ENCODE data around the gene MAPK10.

MAPK10 gene

DNA sequence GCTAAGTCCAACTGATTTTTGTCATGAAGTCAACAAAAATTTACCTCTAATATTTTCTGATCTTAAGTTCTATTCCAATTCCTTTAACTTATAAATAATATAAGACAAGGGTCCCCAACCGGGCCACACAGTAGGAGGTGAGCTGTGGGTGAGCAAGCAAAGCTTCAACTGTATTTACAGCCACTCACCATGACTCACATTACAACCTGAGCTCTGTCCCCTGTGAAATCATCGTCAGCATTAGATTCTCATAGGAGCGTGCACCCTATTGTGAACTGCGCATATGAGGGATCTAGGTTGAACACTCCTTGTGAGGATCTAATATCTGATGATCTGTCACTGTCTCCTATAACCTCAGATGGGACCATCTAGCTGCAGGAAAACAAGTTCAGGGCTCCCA, 227.4 kb downstream of the MAPK10 start:
- Mint-ChIP-seq H3K4me1 (ENCODE audit: low read depth in 2 of 2) (no peaks in the 10 kb centered on the region), H3K27me3 (no peaks in the 10 kb centered on the region), H3K4me3 (no peak overlapping the region), H3K9me3 (peaks cover 5 to 7% of the 10 kb centered on the region in 2 donors), H3K36me3 (ENCODE audit: insufficient read depth) (no peaks in the 10 kb centered on the region), H3K27ac (no peak overlapping the region)
- DNase-seq (no peak), ATAC-seq (replicated peaks) (no peak)

DNA sequence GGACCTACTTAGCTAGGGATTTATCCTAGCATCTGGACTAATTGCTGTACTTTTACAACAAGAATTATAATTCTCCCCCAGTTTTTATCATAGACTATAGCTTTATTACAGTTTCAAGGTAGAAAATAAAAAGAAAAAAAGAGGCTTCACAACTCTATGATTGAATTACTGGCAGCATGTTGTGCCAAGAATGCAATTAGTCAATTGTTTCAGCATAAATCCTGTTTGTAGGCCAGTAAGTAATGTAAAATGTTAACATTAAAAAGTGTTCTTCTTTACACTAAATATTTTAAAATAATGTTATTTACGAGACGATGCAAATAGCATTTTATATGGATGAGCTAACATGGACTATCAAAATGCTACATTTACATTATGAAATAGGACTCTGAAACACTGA, 228.4 kb downstream of the MAPK10 start:
- Mint-ChIP-seq H3K27ac (no peak overlapping the region), H3K9me3 (peaks cover 5 to 7% of the 10 kb centered on the region in 2 donors), H3K4me1 (ENCODE audit: low read depth in 2 of 2) (no peaks in the 10 kb centered on the region), H3K27me3 (no peaks in the 10 kb centered on the region), H3K4me3 (no peak overlapping the region), H3K36me3 (ENCODE audit: insufficient read depth) (no peaks in the 10 kb centered on the region)
- no peak for DNase-seq
- no peak for ATAC-seq (replicated peaks)

DNA sequence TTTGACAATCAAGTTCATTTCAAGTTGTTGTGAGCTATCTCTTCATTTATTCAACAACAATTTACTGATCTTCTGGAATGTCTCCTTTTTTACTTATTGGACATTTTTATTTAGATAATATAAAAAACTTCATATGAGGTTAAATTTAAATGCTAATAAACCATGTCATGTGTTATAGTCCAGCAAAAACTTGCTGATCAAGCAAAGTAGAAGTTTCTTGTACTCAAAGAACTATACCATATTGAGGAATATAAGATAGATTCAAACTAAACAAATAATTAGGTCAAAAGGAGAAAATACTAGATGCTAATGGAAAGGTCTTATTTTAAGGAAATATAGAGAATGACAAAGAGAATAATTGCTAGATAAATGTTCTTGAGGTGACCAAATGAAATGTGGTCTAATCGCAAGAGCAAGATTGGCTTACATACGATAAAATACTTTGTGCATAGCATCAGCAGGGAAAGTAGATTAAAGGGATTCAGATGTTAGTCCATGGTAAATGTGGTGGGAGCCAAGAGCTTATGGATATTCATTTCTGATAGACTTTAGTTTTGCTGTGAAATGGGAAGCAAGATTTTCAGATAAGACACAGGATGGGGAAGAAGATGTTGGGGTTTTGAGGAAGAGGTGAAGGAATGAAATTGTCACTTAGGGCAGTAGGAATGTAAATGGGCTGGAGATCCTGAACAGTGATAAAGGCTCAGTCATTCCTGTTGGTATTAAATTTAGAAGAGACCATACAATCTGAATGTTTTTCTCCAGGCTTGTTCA, 229.5 kb downstream of the MAPK10 start:
- H3K27ac Mint-ChIP-seq, result no peak overlapping the region
- ATAC-seq (replicated peaks) (no peak), DNase-seq (no peak)
- H3K36me3 Mint-ChIP-seq (ENCODE audit: insufficient read depth), result no peaks in the 10 kb centered on the region
- H3K9me3 Mint-ChIP-seq, result peaks cover 5 to 7% of the 10 kb centered on the region in 2 donors
- no peaks in the 10 kb centered on the region for H3K4me1 Mint-ChIP-seq (ENCODE audit: low read depth in 2 of 2)
- no peaks in the 10 kb centered on the region for H3K27me3 Mint-ChIP-seq
- H3K4me3 Mint-ChIP-seq, result no peak overlapping the region

DNA sequence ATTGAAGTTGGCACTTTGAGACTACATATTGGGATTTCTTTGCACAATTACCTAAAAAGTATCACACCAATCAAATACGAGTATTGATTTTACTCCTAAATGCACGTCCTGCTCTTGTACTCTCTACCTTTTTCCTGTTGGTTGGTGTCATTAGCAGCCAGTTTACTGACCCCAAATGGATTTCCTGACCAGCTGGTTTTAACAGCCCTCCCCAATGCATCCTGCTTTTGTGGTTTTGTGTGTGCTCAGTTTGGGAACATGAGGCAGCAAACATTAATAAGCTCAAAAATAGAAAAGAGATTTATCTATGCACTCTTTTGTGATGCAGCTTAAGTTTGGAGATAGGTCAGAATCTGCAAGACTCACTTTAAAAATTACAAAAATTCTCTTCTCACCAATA, 230.3 kb downstream of the MAPK10 start:
- Mint-ChIP-seq H3K36me3 (ENCODE audit: insufficient read depth) (no peaks in the 10 kb centered on the region), H3K9me3 (peaks cover 5 to 7% of the 10 kb centered on the region in 2 donors), H3K4me3 (no peak overlapping the region), H3K4me1 (ENCODE audit: low read depth in 2 of 2) (no peaks in the 10 kb centered on the region), H3K27ac (no peak overlapping the region), H3K27me3 (no peaks in the 10 kb centered on the region)
- ATAC-seq (replicated peaks) (no peak), DNase-seq (no peak)

DNA sequence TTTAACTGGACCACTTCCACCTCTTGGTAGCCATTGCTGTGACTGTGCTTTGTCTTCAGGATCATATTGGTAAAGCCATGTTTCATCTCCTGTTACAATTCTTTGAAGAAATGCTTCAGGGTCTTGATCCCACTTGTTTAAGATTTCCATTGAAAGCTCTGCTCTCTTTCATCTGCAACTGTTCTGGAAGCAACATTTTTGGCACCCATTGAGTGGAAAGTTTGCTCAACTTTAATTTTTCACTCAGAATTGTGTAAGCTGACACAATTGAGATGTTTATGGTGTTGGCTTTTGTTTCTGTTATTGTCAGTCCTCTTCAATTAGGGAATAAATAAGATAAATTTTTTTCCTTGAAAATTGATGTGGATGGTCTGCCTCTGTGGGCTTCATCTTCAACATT, 237.4 kb downstream of the MAPK10 start:
- no peak for ATAC-seq (replicated peaks)
- H3K36me3 Mint-ChIP-seq (ENCODE audit: insufficient read depth), result no peaks in the 10 kb centered on the region
- H3K9me3 Mint-ChIP-seq, result peaks cover 0 to 4% of the 10 kb centered on the region in 2 donors

DNA sequence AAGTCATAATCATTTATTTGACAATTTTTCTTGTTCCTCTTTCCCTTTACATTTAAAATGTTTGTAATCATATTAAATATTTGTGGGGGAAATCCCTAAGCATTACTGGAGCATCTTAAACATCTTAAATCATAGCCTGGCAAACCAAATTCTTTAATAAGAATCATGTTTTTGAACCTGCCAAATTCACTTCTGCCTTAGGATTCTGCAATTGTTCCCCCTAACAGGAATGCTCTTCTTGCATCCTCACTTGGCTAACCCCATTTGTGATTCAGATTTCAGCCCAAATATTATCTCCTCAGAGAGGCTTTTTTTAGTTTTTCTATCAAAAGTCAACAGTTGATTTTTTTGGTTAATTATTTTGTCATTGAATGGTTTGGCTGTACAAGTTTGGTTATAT, 241.1 kb downstream of the MAPK10 start:
- Mint-ChIP-seq H3K9me3 (peaks cover 0 to 4% of the 10 kb centered on the region in 2 donors), H3K27ac (no peak overlapping the region), H3K36me3 (ENCODE audit: insufficient read depth) (no peaks in the 10 kb centered on the region), H3K4me3 (no peak overlapping the region), H3K27me3 (no peaks in the 10 kb centered on the region), H3K4me1 (ENCODE audit: low read depth in 2 of 2) (no peaks in the 10 kb centered on the region)
- ATAC-seq (replicated peaks) (no peak), DNase-seq (no peak)

More for the DNA sequence above, 237.4 kb downstream of the MAPK10 start:
- DNase-seq, result no peak
- H3K27me3 Mint-ChIP-seq, result no peaks in the 10 kb centered on the region
- H3K4me3 Mint-ChIP-seq, result no peak overlapping the region
- no peak overlapping the region for H3K27ac Mint-ChIP-seq
- no peaks in the 10 kb centered on the region for H3K4me1 Mint-ChIP-seq (ENCODE audit: low read depth in 2 of 2)

DNA sequence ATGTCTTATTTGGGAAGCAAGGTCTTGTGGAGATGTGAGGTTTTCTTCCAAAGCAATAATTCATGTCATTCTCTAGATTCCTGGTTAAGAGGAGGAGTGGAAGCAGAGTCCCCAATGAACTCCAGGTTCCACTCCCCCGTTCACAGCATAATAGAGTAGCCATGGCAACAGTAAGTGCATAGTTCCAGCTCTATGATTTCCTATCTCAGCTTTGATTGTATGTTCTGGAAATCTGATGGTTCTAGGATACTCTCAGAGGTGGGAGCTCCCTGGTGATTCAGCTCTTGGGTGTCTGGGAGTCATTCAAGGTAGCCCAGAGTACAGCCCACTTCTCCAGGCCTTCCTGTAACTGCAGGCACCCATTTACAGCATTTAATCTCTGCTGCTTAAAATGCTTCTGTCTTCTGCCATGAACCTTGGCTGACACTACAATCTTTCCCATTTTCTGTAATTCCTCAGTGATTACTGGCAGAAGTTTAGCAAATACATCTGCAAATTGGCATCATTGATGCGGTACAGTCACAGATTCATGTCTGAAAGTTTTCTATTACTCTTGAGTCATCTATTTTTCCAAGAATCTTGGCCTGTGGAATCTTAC, 242.0 kb downstream of the MAPK10 start:
- no peak overlapping the region for H3K27ac Mint-ChIP-seq
- no peaks in the 10 kb centered on the region for H3K4me1 Mint-ChIP-seq (ENCODE audit: low read depth in 2 of 2)
- ATAC-seq (replicated peaks) (no peak), DNase-seq (no peak)
- H3K4me3 Mint-ChIP-seq, result no peak overlapping the region
- peaks cover 7 to 8% of the 10 kb centered on the region in 2 donors for H3K9me3 Mint-ChIP-seq
- H3K36me3 Mint-ChIP-seq (ENCODE audit: insufficient read depth), result no peaks in the 10 kb centered on the region
- no peaks in the 10 kb centered on the region for H3K27me3 Mint-ChIP-seq

DNA sequence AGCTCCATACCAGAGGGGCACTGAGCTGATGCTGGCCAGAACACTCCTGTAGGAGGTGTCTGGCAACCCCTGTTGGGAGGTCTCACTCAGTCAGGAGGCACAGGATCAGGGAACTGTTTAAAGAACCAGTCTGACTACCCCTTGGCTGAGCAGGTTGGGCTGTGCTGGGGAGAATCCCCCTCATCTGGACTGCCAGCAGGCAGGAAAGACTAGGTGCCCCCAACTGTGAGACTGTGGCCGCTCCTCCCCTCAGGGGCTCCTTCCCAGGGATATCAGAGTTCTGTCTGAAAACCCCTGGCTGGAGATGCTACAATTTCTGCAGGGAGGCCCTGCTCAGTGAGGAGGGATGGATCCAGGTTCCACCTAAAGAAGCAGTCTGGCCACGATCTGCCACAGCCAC, 245.3 kb downstream of the MAPK10 start:
- no peak overlapping the region for H3K27ac Mint-ChIP-seq
- no peak for ATAC-seq (replicated peaks)
- H3K4me1 Mint-ChIP-seq (ENCODE audit: low read depth in 2 of 2), result no peaks in the 10 kb centered on the region
- peaks cover 3 to 10% of the 10 kb centered on the region in 2 donors for H3K9me3 Mint-ChIP-seq
- H3K36me3 Mint-ChIP-seq (ENCODE audit: insufficient read depth), result no peaks in the 10 kb centered on the region
- no peaks in the 10 kb centered on the region for H3K27me3 Mint-ChIP-seq
- no peak for DNase-seq
- no peak overlapping the region for H3K4me3 Mint-ChIP-seq

DNA sequence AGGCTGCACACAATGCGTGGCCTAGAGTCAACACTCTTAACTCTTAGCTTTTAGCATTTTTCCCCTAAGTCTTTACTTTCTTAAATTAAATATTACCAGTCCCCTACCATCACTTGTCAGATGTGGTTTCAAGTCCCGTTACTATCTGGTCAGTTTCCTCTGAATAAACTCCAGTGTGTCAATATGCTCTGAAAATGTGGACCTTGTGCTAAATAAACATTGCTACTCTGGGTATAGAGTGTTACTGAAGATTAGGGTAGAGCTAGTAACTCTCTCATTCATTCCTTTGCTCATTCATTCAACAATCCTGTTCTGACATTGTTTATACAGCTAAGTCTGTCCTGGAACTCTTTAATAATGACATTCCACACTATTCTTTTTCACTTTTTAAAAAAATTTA, 251.0 kb downstream of the MAPK10 start:
- no peak overlapping the region for H3K4me3 Mint-ChIP-seq
- peaks cover 9 to 17% of the 10 kb centered on the region in 2 donors for H3K9me3 Mint-ChIP-seq
- no peak overlapping the region for H3K27ac Mint-ChIP-seq
- DNase-seq, result no peak
- no peaks in the 10 kb centered on the region for H3K27me3 Mint-ChIP-seq
- no peak for ATAC-seq (replicated peaks)
- no peaks in the 10 kb centered on the region for H3K36me3 Mint-ChIP-seq (ENCODE audit: insufficient read depth)
- no peaks in the 10 kb centered on the region for H3K4me1 Mint-ChIP-seq (ENCODE audit: low read depth in 2 of 2)

DNA sequence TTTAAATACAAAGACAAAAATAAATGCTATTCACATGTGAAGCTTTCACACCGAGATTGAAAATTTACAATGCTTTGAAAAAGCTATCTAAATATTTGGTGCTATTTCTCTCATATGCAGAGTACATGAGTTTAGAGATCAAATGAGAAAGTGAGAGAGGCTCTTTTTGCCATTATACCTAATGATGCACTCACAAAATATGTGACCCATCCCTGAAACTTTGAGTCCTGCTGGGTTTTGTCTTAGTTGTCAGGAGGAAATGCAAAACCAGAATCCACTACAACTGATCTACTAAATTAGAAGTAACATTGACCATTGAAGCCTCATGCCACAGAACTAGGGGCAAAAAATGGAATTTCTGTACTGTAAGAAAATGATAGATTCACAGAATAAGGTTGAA, 251.7 kb downstream of the MAPK10 start:
- no peak for ATAC-seq (replicated peaks)
- Mint-ChIP-seq H3K4me3 (no peak overlapping the region), H3K36me3 (ENCODE audit: insufficient read depth) (no peaks in the 10 kb centered on the region), H3K4me1 (ENCODE audit: low read depth in 2 of 2) (no peaks in the 10 kb centered on the region), H3K9me3 (peaks cover 9 to 13% of the 10 kb centered on the region in 2 donors), H3K27ac (no peak overlapping the region), H3K27me3 (no peaks in the 10 kb centered on the region)
- DNase-seq, result no peak

DNA sequence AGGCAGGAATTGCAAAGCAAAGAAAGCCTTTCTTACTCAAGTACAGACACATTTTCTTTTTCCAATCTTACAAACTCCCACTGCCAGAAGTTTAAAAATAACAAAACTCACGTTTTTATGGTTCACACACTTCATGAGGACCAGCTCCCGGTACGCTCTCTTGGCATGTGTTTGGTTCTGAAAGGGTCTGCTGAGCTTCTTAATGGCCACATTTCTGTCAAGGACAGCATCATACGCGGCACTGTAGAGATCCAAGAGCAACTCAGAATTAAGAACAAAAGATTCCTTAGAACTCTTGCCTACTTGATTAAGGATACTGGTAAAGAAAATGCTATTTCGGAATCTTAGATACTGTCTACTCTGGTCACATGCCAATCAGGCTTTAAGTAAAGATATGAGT, 252.7 kb downstream of the MAPK10 start:
- ATAC-seq (replicated peaks) (no peak), DNase-seq (no peak)
- H3K4me3 Mint-ChIP-seq, result no peak overlapping the region
- H3K27ac Mint-ChIP-seq, result no peak overlapping the region
- no peaks in the 10 kb centered on the region for H3K36me3 Mint-ChIP-seq (ENCODE audit: insufficient read depth)
- no peaks in the 10 kb centered on the region for H3K4me1 Mint-ChIP-seq (ENCODE audit: low read depth in 2 of 2)
- peaks cover 6 to 7% of the 10 kb centered on the region in 2 donors for H3K9me3 Mint-ChIP-seq
- no peaks in the 10 kb centered on the region for H3K27me3 Mint-ChIP-seq

DNA sequence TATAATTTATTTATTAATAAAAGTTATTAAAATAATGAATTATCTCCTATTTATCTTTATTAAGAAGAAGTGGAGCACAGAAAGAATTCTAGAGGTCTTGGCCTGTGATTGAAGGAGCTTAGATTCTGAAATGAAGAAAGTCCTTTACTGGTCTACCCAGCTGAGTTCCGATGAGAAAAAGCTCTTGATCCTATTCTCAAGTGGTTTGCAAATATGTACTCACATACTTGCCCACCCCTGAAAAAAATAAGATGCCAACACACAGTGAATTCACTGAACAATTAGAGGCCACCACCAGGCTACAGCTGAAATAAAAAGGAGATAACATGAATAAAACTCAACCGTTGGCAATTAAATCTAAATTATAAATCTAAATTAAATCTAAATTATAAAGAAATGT, 253.4 kb downstream of the MAPK10 start:
- peaks cover 6 to 7% of the 10 kb centered on the region in 2 donors for H3K9me3 Mint-ChIP-seq
- H3K4me1 Mint-ChIP-seq (ENCODE audit: low read depth in 2 of 2), result no peaks in the 10 kb centered on the region
- no peak overlapping the region for H3K4me3 Mint-ChIP-seq
- DNase-seq (no peak), ATAC-seq (replicated peaks) (no peak)
- no peaks in the 10 kb centered on the region for H3K36me3 Mint-ChIP-seq (ENCODE audit: insufficient read depth)
- no peaks in the 10 kb centered on the region for H3K27me3 Mint-ChIP-seq
- no peak overlapping the region for H3K27ac Mint-ChIP-seq

DNA sequence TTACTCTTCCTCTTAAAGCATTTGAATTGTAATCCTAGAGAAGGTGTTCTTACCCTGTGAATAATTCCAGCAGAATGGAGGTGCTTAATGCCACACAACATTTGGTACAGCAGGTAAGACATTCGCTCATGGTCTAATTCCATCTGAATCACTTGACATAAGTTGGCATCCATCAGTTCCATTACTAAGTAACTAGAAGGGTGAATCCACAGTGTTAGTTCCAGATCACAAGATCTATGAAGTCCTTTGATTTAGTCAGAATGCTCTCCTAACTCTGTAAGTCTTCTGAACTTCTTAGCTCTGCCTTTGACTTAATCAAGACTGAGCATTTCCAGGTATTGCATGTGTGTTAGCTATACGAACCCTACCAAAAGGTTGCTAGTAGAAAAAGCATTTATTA, 258.0 kb downstream of the MAPK10 start:
- no peak overlapping the region for H3K27ac Mint-ChIP-seq
- peaks cover 0 to 3% of the 10 kb centered on the region in 2 donors for H3K9me3 Mint-ChIP-seq
- DNase-seq, result no peak
- no peak overlapping the region for H3K4me3 Mint-ChIP-seq
- H3K4me1 Mint-ChIP-seq (ENCODE audit: low read depth in 2 of 2), result no peaks in the 10 kb centered on the region
- H3K27me3 Mint-ChIP-seq, result no peaks in the 10 kb centered on the region
- H3K36me3 Mint-ChIP-seq (ENCODE audit: insufficient read depth), result no peaks in the 10 kb centered on the region
- no peak for ATAC-seq (replicated peaks)

DNA sequence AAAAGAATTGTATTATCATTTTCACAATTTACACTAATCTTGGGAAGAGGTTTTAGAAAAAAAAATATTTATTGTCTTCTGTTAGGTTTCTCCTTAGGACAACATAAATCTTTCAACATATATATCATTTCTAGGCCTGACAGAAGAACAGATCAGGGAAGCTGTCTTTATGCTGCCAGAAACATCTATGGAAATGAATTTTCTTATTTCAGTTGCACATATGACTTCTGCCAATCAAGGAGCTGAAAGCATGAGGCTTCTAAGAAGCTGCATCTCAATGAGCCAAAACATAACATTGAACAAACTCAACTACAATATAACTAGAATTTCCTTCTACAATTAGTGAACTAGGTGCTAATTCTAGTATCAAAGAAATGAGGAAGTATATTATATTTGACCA, 258.4 kb downstream of the MAPK10 start:
- Mint-ChIP-seq H3K27ac (no peak overlapping the region), H3K9me3 (peaks cover 0 to 3% of the 10 kb centered on the region in 2 donors), H3K36me3 (ENCODE audit: insufficient read depth) (no peaks in the 10 kb centered on the region), H3K27me3 (no peaks in the 10 kb centered on the region), H3K4me1 (ENCODE audit: low read depth in 2 of 2) (no peaks in the 10 kb centered on the region), H3K4me3 (no peak overlapping the region)
- ATAC-seq (replicated peaks) (no peak), DNase-seq (no peak)
